Measurements from ENCODE around the gene GON4L.
"Not testable (repeated sequence)": the region's sequence is repeated elsewhere in the genome, so short reads cannot be mapped to it uniquely, and the experiment has no call there.

Gene GON4L

DNA sequence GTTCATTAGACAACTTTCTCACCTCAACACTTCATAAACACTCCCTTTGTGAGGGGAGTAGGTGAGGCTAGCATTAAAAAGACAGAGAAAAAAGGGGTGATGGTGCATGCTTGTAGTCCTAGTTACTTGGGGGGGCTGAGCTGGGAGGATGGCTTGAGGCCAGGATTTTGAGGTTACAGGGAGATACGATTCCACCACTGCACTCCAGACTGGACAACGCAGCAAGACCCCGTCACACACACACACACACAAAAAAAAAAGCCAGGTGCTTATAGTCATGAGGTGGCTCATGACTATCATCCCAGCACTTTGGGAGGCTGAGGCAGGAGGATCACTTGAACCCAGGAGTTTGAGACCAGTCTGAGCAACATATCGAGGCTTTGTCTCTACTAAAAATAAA lies 29.6 kb downstream of the GON4L start:
- TF ChIP-seq, protein P1, sequence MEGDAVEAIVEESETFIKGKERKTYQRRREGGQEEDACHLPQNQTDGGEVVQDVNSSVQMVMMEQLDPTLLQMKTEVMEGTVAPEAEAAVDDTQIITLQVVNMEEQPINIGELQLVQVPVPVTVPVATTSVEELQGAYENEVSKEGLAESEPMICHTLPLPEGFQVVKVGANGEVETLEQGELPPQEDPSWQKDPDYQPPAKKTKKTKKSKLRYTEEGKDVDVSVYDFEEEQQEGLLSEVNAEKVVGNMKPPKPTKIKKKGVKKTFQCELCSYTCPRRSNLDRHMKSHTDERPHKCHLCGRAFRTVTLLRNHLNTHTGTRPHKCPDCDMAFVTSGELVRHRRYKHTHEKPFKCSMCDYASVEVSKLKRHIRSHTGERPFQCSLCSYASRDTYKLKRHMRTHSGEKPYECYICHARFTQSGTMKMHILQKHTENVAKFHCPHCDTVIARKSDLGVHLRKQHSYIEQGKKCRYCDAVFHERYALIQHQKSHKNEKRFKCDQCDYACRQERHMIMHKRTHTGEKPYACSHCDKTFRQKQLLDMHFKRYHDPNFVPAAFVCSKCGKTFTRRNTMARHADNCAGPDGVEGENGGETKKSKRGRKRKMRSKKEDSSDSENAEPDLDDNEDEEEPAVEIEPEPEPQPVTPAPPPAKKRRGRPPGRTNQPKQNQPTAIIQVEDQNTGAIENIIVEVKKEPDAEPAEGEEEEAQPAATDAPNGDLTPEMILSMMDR (IDR thresholded peaks at IDR 0.05; ENCODE audit: low read length, missing control alignments), result no peak
- H3K4me3 ChIP-seq (replicated peaks; ENCODE audit: low read depth, low read length), result no peak overlapping the region
- no peak for DNase-seq (ENCODE audit: low read depth)

DNA sequence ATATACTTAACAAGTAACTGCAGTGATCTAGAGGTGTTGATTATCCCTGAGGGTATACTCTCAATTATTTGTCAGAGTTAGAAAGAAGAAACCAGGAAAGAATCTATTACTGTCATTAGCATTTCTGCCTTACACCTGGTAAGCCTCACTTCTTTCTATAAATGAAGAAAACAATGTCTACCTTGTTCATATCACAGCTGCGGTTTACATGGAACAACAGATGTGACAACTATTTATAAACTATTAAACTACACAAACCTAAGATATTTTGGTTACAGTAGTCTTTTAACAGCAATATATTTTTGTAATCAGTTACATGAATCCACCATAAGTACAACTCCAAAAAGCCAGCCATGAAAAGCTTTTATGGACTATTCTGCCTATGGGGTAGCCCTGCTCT lies 40.7 kb downstream of the GON4L start:
- H3K4me3 ChIP-seq (replicated peaks; ENCODE audit: low read depth, low read length), result no peak overlapping the region
- TF ChIP-seq, protein P1 (IDR thresholded peaks at IDR 0.05; ENCODE audit: low read length, missing control alignments), result no peak
- DNase-seq (ENCODE audit: low read depth), result no peak

DNA sequence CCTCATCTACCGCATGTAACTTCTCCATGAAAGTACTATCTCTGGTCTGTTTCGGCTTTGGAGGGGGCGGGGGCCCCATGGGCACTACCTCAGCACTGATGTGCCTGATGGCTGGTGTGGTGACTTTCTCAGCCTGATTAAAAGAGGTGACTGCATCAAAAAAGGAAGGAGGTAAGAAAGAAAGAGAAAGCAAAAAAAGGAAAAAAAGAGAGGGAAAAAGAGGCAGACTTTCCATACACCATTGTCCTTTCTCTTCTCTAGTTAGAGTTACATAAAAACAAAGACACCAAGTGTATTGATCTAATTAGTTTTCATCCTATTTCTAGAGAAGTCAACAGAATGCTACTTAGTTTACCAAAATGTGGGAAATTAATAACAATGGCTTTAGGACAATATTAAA lies 43.3 kb downstream of the GON4L start:
- TF ChIP-seq, protein P1 (IDR thresholded peaks at IDR 0.05; ENCODE audit: low read length, missing control alignments), result no peak
- DNase-seq (ENCODE audit: low read depth), result no peak
- no peak overlapping the region for H3K4me3 ChIP-seq (replicated peaks; ENCODE audit: low read depth, low read length)

DNA sequence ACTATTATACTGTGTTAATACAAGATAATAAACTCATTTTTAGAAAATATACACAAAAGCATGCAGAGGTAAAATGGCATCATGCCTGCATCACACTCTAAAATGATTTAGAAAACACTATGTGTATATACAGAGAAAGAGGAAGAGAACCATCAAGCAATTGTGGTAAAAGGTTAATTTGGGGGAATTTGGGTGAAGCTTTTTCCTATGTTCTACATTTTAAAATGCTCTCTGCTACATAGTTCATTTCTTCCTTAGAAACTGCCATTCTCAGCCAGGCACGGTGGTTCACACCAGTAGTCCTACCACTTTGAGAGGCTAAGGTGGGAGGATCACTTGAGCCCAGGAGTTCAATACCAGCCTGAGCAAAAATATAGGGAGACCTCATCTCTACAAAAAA lies 44.1 kb downstream of the GON4L start:
- TF ChIP-seq, protein P1 (IDR thresholded peaks at IDR 0.05; ENCODE audit: low read length, missing control alignments), result no peak
- H3K4me3 ChIP-seq (replicated peaks; ENCODE audit: low read depth, low read length), result no peak overlapping the region

DNA sequence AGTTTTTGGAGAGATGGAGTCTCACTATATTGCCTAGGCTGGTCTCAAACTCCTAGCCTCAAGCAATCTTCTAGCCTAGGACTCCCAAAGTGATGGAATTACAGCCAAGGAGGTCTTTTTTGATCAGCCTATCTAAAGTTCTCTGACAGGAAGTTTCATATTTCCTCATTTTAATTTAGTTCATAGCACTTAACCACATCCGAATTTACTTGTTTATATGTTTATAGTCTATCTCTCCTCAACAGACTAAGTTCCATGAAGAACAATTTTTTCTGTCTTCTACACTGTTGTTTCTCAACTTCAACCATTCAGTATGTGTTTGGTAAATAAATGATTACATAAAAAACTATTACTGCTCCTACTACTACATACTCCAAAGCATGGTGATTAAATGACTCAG lies 47.9 kb downstream of the GON4L start:
- DNase-seq (ENCODE audit: low read depth), result no peak
- TF ChIP-seq, protein P1 (IDR thresholded peaks at IDR 0.05; ENCODE audit: low read length, missing control alignments), result no peak
- no peak overlapping the region for H3K4me3 ChIP-seq (replicated peaks; ENCODE audit: low read depth, low read length)

More for the DNA sequence above, 44.1 kb downstream of the GON4L start:
- DNase-seq (ENCODE audit: low read depth), result no peak

DNA sequence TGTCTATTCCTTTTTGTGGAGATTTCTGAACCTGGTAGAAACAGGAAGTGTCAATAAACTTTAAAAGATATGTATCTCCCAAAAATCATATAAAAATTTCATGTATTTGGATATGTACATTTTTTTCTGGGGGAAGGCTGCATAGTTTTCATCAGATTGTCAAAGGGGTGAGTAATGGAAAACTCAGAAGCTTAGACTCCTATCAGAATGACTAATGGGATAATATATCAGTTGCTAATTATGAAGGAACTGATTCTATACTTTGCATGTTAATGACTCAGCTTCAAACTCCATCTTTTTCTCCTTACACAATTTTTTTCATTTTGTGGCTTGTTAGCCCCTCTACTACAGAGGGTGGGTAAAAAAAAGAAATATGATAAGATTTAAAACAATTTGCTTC lies 55.9 kb downstream of the GON4L start:
- DNase-seq (ENCODE audit: low read depth), result peak; percentile 32
- TF ChIP-seq, protein P1 (IDR thresholded peaks at IDR 0.05; ENCODE audit: low read length, missing control alignments), result no peak

DNA sequence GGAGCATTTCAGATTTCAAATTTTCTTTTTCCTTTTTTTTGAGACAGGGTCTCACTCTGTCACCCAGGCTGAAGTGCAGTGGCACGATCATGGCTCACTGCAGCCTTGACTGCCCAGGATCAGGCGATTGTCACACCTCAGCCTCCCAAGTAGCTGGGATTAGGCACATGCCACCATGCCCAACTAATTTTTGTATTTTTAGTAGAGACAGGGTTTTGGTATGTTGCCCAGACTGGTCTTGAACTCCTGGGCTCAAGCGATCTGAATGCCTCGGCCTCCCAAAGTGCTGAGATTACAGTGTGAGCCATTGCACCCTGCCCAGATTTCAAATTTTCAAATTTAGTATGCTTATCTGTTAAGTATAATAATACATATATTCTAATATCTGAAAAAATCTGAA lies 61.4 kb downstream of the GON4L start:
- not testable (repeated sequence) for H3K4me3 ChIP-seq (replicated peaks; ENCODE audit: low read depth, low read length); DNase-seq (ENCODE audit: low read depth)

More for the DNA sequence above, 55.9 kb downstream of the GON4L start:
- H3K4me3 ChIP-seq (replicated peaks; ENCODE audit: low read depth, low read length), result no peak overlapping the region
